K562 (cell line): ENCODE measurements around the gene C15orf62. TPM values are rescaled to one million over a fixed set of nuclear protein-coding genes. Genes with fewer than 3 reads are reported as not detected.

ENCODE experiments used
- ATAC-seq: fragments of 200-7000 bp; cut with Tn5 transposase; 3 replicates; pipeline ENCODE4 v1.9.1; 2020; ENCODE audit warnings: moderate library complexity
- BruUV-seq: library from RNA; stranded (reverse); fragments of 400-500 nt; replicated peaks from 2 replicates; lab custom pipeline; 2021; lab: Mats Ljungman, UMichigan
- CTCF ChIA-PET: fragments of 300-600 bp; formaldehyde crosslinking; extraction: SDS; loops from one replicate; lab custom pipeline; 2021; ENCODE audit warnings: low intra/inter-chr PET ratio; lab: Yijun Ruan, JAX
- POLR2A ChIA-PET: fragments of 300-600, 350-650 bp; sonication (Branson Sonifier 250); formaldehyde crosslinking; extraction: SDS; loops from one replicate; lab custom pipeline; 2021; ENCODE audit warnings: antibody characterized with exemption, inconsistent platforms; lab: Yijun Ruan, JAX
- DNase-seq, 4 experiments: peaks; one replicate each; pipeline versions ENCODE4 v3.0.0 to v3.0.0-alpha.2; 2011 to 2018; ENCODE audit warnings: low spot score in 3 of 4, mixed read lengths in 3 of 4; ENCODE audit errors: extremely low read depth in 1 of 4
- FAIRE-seq: peaks from 2 replicates; lab custom pipeline; 2011; peaks lifted over from hg19 to GRCh38; lab: Jason Lieb, UNC
- H2AFZ ChIP-seq: 2 replicates; pipeline ENCODE4 v1.6.0; 2011; ENCODE audit warnings: low read depth, low read length, control low read depth, inconsistent platforms
- H3K27ac ChIP-seq: fragments of 200-600 bp; 3 replicates; pipeline ENCODE4 v1.8.0; 2011; ENCODE audit warnings: low read depth, mild to moderate bottlenecking, control low read depth, inconsistent platforms, low read length, moderate library complexity, mixed read lengths; ENCODE audit errors: extremely low read depth
- H3K27me3 ChIP-seq, 2 experiments: fragments of 300-600 bp in 1 of 2; 2 replicates in 1 of 2; 3 replicates in 1 of 2; pipeline versions ENCODE4 v1.6.0 to v1.8.0; 2011; ENCODE audit warnings: inconsistent platforms in 2 of 2, low read length in 2 of 2, mild to moderate bottlenecking in 1 of 2, mixed read lengths in 1 of 2, moderate library complexity in 1 of 2; ENCODE audit not compliant: control insufficient read depth in 2 of 2, insufficient read depth in 2 of 2
- H3K36me3 ChIP-seq: fragments of 300-600 bp; 3 replicates; pipeline ENCODE4 v1.8.0; 2011; ENCODE audit warnings: mild to moderate bottlenecking, low read length, inconsistent platforms; ENCODE audit not compliant: control insufficient read depth, insufficient read depth
- H3K4me1 ChIP-seq, 2 experiments: fragments of 200-600 bp in 1 of 2; replicated peaks in 1 of 2; 2 replicates in 1 of 2; 3 replicates in 1 of 2; pipeline versions ENCODE4 v1.5.1 to v1.8.0; 2011; ENCODE audit warnings: inconsistent platforms in 2 of 2, low read length in 2 of 2, mild to moderate bottlenecking in 1 of 2, mixed read lengths in 1 of 2, moderate library complexity in 1 of 2; ENCODE audit not compliant: control insufficient read depth in 2 of 2, insufficient read depth in 2 of 2
- H3K4me2 ChIP-seq: 2 replicates; pipeline ENCODE4 v1.6.1; 2011; ENCODE audit warnings: low read length, control low read depth, inconsistent platforms, mixed read lengths; ENCODE audit not compliant: insufficient read depth
- H3K4me3 ChIP-seq: fragments of 200-600 bp; sonication (generic), shearing (Covaris generic); 2 replicates; pipeline ENCODE4 v1.5.1; 2016; ENCODE audit warnings: control low read depth, inconsistent platforms
- H3K79me2 ChIP-seq: fragments of 200-600 bp; 3 replicates; pipeline ENCODE4 v1.8.0; 2011; ENCODE audit warnings: low read length, inconsistent platforms; ENCODE audit not compliant: control insufficient read depth, insufficient read depth
- H3K9ac ChIP-seq, 2 experiments: 2 replicates each; pipeline versions ENCODE4 v1.6.0 to v1.6.1; 2011; ENCODE audit warnings: low read depth in 2 of 2, low read length in 2 of 2, control low read depth in 1 of 2, inconsistent platforms in 1 of 2, mild to moderate bottlenecking in 1 of 2, mixed read lengths in 1 of 2; ENCODE audit not compliant: insufficient read depth in 1 of 2
- H3K9me1 ChIP-seq: one replicate; pipeline ENCODE4 v1.6.0; 2011; ENCODE audit warnings: inconsistent platforms, mild to moderate bottlenecking, low read length, moderate library complexity; ENCODE audit not compliant: control insufficient read depth, insufficient read depth
- H3K9me3 ChIP-seq: replicated peaks from 2 replicates; pipeline ENCODE4 v1.5.1; 2011; ENCODE audit warnings: low read depth, low read length, inconsistent platforms; ENCODE audit not compliant: control insufficient read depth, insufficient read depth
- H4K20me1 ChIP-seq: replicated peaks from 2 replicates; pipeline ENCODE4 v1.6.1; 2011; ENCODE audit warnings: low read length, inconsistent platforms, mixed read lengths; ENCODE audit not compliant: control insufficient read depth, insufficient read depth
- BCOR ChIP-seq: fragments of 450-650 bp; IDR thresholded peaks from 2 replicates; pipeline ENCODE4 v1.6.1; 2016
- EGR1 ChIP-seq: fragments of 450-650 bp; conservative IDR thresholded peaks from 2 replicates; pipeline ENCODE4 v1.6.1; 2017; ENCODE audit warnings: mild to moderate bottlenecking
- SP2 ChIP-seq: IDR thresholded peaks from 2 replicates; pipeline ENCODE4 v1.6.1; 2011; ENCODE audit warnings: mild to moderate bottlenecking, low read depth, low read length, moderate library complexity; ENCODE audit not compliant: poor library complexity, severe bottlenecking; ENCODE audit errors: extremely low read depth
- ZNF347 ChIP-seq: fragments of 450-650 bp; formaldehyde crosslinking; IDR thresholded peaks from 2 replicates; pipeline ENCODE4 v1.4.0; 2020; ENCODE audit warnings: low read depth, mild to moderate bottlenecking, moderate library complexity
- WGBS: fragments of 100-300 bp; shearing (Covaris generic); methylation state at CpG from one replicate; pipeline ENCODE4 v1.1.6; 2016; ENCODE audit warnings: low coverage, mixed read lengths; ENCODE audit not compliant: insufficient coverage; ENCODE audit errors: missing lambda C conversion rate; 5-methylcytosine and 5-hydroxymethylcytosine counted together
- in situ Hi-C: fragments of 300-500 bp; cut with MboI; formaldehyde crosslinking; loops from 4 replicates; pipeline ENCODE4 v1.15.0; 2018; ENCODE audit warnings: inconsistent platforms, mixed read lengths
- intact Hi-C: fragments of 100-400 bp; cut with micrococcal nuclease; formaldehyde crosslinking; loops from 2 replicates; pipeline ENCODE4 v1.14.2; 2022
- polyA plus RNA-seq, 8 experiments: library from polyadenylated mRNA; depleted of rRNA in 4 of 8; stranded (reverse) in 5 of 8; unstranded in 3 of 8; fragments of >200 nt; fragmentation: Nextera tagmentation in 2 of 8; fragmentation: Illumina TruSeq in 1 of 8; extraction: Ambion mirVana in 2 of 8; extraction: Trizol in 1 of 8; gene quantifications; 2 replicates each; pipeline versions ENCODE4 v1.2.1 to v1.2.3, GENCODE V29; 2011 to 2014; ENCODE audit warnings: inconsistent platforms in 1 of 8, missing spikeins in 1 of 8
- total RNA-seq, 7 experiments: library from RNA; depleted of rRNA in 6 of 7; stranded (reverse); fragments of >200 nt in 6 of 7; fragmentation: Illumina TruSeq in 2 of 7; extraction: Trizol in 2 of 7; gene quantifications; 2 replicates each; pipeline versions ENCODE4 v1.2.1 to v1.2.3, GENCODE V29; 2011 to 2021; ENCODE audit warnings: low replicate concordance in 1 of 7

The C15orf62 gene
- total and polyA plus RNA-seq, 9 of the 15 experiments (the other 6 are each of a cell fraction or from before 2014, with no cell fraction given) = 0.01 to 0.76 (median 0.30) TPM; not detected in 1

- H3K9ac ChIP-seq = peak overlapping the region in 1 of 2 experiments; percentile 30; a peak in 1 of 4 replicates
- FAIRE-seq (no peak), ATAC-seq (no peak)
- POLR2A ChIA-PET = interaction anchor here (0.6 to 1.4 kb wide), 2 partner anchors 10 to 126 kb away, joined by 5 read pairs; partner anchors contain the start of gene VPS18
- H3K79me2 ChIP-seq = no peaks in the 10 kb centered on the region
- TF ChIP-seq EGR1 (no peak), SP2 (no peak), BCOR (no peak), ZNF347 (no peak)
- TF ChIP-seq, all 486 proteins: peak for 0
- Histone ChIP-seq H3K4me2 (no peak overlapping the region), H3K27ac (no peak overlapping the region), H4K20me1 (no peaks in the 10 kb centered on the region; the same call in none of the 2 replicates), H3K36me3 (peaks cover 19% of the 10 kb centered on the region; the same call in 1 of the 3 replicates), H3K4me3 (no peak overlapping the region), H2AFZ (no peak overlapping the region), H3K9me1 (no peaks in the 10 kb centered on the region), H3K4me1 (peaks cover 21 to 66% of the 10 kb centered on the region in 2 experiments; a peak in 4 of 5 replicates), H3K9me3 (no peaks in the 10 kb centered on the region), H3K27me3 (no peaks in the 10 kb centered on the region)
- intact Hi-C loops (loop anchor here (10.0 kb wide), 1 partner anchor 173 kb away; the partner anchor contains the start of gene KNL1), in situ Hi-C loops (no loop called here)
- DNase-seq = no peak
- 88% methylated on average over 22 of the region's 29 CpGs for WGBS
- BruUV-seq = no TSS peak
- CTCF ChIA-PET = no interaction called here
These were observed 1.8 kb upstream of the C15orf62 start for GRCh38 chr15:40767838-40768500.
